Cardiac septum (tissue), 1 donor: ENCODE measurements around the gene EVI2A. TPM values are rescaled to one million over a fixed set of nuclear protein-coding genes. Genes with fewer than 3 reads are reported as not detected.
"Not testable (repeated sequence)": the region's sequence is repeated elsewhere in the genome, so short reads cannot be mapped to it uniquely, and the experiment has no call there.

Experiments used
- DNase-seq: peaks from one replicate; pipeline ENCODE4 v3.0.0-alpha.2; 2020; ENCODE audit warnings: low spot score
- intact Hi-C: fragments of 100-400 bp; cut with DNase I; formaldehyde crosslinking; loops from one replicate; pipeline ENCODE4 v1.14.0; 2022
- long read RNA-seq: library from polyadenylated mRNA; unstranded; transcript quantifications from one replicate; pipeline ENCODE4 v2.0.0, GENCODE V29; 2021
- total RNA-seq: library from RNA; stranded (reverse); fragmentation: NEBNext Ultra II Directional; extraction: Animal tissue kit (Norgen Biotek cat#: 25700); gene quantifications from one replicate; pipeline ENCODE4 v1.2.1, GENCODE V29; 2021
- donor health status: DM: no; HTN: no; CAD: no.

EVI2A gene, protein sequence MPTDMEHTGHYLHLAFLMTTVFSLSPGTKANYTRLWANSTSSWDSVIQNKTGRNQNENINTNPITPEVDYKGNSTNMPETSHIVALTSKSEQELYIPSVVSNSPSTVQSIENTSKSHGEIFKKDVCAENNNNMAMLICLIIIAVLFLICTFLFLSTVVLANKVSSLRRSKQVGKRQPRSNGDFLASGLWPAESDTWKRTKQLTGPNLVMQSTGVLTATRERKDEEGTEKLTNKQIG
- 2.2 TPM for total RNA-seq
- long read RNA-seq: 0 reads

GRCh38 chr17:31321481-31321880 is at the start of gene EVI2A:
TSS of gene EVI2A (minus strand) at chr17:31321622. CDS start at chr17:31319013, 2,609 bp downstream.
- intact Hi-C loops: no loop called here
- no peak for DNase-seq

DNA sequence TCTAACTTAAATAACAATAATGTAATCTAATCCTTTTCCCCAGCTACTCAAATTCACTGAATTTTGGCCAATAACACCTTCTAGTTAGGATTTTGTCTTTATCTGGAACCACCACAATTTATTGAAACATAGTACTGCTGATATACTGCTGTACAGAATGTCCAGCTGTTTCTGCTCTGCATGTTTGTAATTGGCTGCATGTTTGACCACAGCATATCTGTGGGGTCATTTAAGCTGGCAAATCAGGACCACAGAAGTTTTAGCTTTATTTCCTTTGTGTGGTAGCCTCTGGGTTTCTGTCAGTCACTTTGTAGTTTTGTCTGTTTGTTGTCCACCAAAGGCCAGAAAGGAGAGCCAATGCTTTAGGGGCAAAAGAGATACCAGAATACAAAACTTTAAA is 47.8 kb upstream of the EVI2A start:
- intact Hi-C loops: no loop called here
- DNase-seq: no peak

GRCh38 chr17:31366088-31366487 is 44.7 kb upstream of the EVI2A start:
- intact Hi-C loops: no loop called here
- no peak for DNase-seq

GRCh38 chr17:31364012-31364411 is 42.6 kb upstream of the EVI2A start:
- intact Hi-C loops: no loop called here
- no peak for DNase-seq

DNA sequence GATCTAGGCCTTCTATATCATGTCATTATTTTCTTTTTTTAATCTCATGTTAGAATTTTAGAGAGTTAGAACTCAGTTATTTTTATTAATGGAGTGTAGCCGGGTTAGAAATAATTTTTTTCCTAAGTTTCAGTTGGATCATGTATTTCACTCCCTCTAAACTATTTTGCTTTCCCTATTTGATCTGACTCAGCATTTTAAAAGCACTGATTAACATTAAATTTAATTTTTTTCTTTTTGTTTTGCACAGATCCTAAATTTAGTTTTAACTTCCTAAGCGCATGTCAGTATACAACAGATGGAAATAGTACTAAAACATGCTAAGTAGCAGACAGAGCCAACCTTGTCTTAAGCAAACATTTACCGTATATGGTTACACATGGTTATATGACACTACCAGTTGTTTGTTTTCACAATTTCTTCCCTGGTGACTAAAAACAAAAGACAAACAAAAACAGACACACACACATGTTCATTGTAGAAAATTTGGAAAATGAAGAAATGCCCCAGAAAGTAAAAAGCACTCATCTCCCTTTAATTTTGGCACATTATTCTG is 36.5 kb upstream of the EVI2A start:
- DNase-seq: no peak
- intact Hi-C loops: no loop called here

- DNase-seq: no peak
- intact Hi-C loops: no loop called here
These were observed 35.7 kb upstream of the EVI2A start for GRCh38 chr17:31357091-31357490.

DNA sequence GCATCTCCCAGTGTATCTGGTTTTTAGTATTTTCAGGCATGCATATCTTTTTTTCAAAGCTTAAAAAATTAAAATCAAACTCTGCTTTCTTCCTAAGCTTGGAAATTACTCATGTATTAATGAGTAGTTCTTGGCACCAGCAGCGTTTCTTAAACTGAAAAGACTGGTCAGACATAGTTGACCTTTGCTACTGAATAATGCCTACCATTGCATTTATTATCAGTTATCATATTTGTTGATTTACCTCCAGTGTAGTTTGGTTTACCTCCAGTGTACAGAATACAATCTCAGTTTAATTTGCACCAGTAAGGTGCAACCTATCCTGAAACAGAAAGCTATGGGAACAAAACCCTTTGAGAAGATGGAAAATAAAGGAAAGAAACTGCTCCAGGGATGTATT is 34.5 kb upstream of the EVI2A start:
- no peak for DNase-seq
- intact Hi-C loops: no loop called here

GRCh38 chr17:31349454-31349853 is 28.0 kb upstream of the EVI2A start:
- intact Hi-C loops: no loop called here
- DNase-seq: no peak

DNA sequence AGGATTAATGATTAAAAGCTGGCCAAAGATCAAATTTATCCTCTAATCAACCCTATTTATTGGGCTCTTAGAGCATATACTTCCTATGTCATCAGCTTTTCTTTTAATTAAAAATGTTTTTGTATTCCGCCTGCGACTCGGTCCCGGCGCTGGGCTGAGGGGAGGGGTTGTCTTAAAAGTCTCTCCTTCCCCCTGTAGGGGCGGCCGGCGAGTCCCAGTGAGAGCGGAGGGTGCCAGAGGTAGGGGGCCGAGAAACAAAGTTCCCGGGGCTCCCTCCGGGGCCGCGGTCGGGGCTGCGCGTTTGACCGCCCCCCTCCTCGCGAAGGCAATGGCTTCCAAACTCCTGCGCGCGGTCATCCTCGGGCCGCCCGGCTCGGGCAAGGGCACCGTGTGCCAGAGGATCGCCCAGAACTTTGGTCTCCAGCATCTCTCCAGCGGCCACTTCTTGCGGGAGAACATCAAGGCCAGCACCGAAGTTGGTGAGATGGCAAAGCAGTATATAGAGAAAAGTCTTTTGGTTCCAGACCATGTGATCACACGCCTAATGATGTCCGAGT is 23.8 kb upstream of the EVI2A start:
- DNase-seq: not testable (repeated sequence)

DNA sequence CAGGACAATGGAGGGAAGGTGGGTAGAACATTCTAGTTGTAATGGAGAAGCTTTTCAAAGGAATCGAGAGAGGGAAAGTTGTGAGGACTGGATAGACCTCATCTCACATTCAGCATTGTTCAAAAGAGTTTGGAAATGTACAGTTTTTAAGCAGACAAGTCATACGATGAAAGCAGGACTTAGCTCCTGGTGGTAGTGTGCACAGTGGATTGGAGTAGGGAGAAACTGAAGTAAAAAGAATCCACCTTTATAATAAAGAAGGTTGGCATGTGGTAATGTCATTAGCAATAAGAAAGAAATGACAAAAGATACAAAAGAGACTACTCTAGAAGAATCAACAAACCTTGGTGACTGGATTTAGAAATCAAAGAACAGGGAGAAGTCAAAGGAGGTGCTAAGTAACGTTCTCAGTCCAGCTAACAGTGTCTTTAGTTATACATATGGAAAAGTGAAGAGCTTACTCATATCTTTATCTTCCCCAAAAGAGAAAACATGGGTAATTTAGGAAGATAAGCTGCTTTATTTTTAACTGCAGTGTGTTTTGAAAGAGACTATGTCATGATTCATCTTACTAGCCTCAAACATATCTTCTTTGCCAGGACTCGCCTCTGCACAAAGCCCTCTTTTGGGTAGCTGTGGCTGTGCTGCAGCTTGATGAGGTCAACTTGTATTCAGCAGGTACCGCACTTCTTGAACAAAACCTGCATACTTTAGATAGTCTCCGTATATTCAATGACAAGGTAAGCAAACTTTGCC is 18.7 kb upstream of the EVI2A start:
- no peak for DNase-seq
- intact Hi-C loops: no loop called here

More for the DNA sequence above, 23.8 kb upstream of the EVI2A start:
- intact Hi-C loops: not testable (repeated sequence)

GRCh38 chr17:31329221-31329620 is 7.8 kb upstream of the EVI2A start:
- DNase-seq: no peak
- intact Hi-C loops: no loop called here

DNA sequence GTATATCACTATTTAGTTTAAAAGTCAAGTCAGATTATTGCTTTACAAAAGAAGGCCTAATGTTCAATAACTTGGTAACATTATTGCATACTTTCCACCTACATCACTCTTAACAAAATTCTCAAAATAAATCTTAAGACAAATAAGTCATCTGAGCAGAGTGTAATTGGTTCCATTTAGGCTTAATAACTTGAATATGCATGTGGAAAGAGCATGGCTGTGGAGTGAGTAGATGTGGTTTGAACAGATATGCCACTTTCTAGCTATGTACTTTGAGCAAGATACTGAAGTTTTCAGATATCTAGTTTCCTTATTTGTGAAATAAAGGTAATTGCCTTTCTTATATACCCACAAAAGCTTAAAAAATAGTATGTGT is 6.7 kb upstream of the EVI2A start:
- intact Hi-C loops: no loop called here

DNA sequence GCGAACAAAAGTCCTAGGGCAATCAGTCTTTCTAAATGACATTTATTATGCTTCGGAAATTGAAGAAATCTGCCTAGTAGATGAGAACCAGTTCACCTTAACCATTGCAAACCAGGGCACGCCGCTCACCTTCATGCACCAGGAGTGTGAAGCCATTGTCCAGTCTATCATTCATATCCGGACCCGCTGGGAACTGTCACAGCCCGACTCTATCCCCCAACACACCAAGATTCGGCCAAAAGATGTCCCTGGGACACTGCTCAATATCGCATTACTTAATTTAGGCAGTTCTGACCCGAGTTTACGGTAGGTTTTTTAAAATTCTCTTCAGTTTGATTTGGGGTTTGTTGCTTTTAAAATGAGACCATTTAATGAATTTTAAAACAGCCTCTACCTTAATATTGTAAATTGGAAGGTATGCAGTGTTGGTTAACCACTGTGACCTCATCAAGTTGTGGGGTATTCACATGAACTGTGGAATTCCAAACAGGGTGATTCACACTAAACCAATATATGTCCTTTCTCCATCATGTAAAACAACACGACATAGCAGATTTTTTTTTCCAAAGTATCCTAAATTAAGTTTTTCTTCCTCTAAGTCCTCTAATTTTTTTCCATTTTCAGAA is 6.2 kb upstream of the EVI2A start:
- intact Hi-C loops: no loop called here
- no peak for DNase-seq

More for the DNA sequence above, 6.7 kb upstream of the EVI2A start:
- DNase-seq: no peak

DNA sequence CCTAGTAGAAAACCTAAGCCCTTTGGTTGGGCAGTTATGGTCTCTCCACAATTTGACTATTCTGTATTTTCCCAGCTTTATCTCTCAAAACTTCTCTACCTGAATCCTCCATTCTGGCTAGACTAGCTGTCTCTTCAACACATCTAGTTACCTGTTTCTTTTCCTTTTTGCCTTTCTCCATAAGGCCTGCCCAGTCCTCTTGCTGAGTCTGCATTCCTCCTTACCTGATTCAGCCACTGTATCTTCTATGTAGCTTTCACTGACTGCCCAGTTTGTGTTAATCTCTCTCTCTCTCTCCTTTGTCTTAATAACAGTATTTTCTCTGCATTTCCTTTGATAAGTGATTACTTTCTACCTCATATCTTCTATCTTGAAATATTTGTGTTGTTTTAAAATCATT is 2.1 kb upstream of the EVI2A start:
- no peak for DNase-seq
- intact Hi-C loops: no loop called here

DNA sequence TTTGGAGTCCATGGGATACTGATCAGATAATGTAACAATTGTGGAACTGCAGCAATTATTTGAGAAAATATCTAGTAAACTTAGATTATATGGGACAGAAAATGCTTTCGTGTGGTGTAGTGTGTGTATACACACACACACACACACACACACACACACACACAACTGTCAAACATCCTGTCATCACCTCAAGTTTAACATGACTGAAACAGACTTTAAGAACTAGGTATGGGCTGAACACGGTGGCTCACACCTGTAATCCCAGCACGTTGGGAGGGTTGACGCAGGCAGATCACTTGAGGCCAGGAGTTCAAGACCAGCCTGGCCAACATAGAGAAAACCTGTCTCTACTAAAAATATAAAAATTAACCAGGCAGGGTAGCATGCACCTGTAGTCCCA is 544 bp upstream of the EVI2A start:
- intact Hi-C loops: no loop called here
- no peak for DNase-seq

DNA sequence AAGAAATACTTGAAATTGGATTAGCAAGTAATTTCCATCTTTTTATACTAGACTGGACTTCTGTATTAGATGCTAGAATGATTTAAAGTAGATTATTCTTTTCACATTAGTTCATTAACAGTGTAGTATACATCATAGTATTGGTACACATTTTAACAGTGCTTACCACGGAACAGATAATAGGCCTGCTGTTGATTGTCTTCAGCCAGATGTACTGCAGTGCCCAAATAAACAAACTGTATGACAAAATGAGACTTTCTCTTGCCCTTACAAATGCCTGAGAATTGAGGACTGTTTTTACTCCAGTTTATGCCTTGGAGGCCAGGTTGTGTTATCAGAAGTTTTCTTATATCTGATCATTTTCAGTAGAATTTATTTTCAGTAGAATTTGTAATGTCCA is 631 bp downstream of the EVI2A start:
- DNase-seq: no peak
- intact Hi-C loops: no loop called here

DNA sequence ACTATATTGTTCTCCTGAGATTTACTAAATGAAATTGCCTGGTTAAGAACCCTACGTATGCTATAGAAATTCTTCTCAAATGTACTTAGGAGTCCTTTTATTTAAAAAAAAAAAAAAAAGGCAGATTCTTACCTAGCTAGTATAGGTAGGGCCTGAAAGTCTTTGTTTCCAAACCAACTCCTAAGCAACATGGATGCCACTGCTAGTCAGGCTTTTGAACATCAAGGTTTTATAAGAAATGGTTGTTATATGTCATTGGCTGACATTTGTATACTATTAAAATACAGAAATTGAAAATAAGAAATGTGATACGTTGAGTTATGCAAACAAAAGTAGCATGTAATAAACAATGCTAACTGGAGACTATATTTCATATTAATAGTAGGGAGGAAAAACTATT is 1.2 kb downstream of the EVI2A start:
- intact Hi-C loops: no loop called here

DNA sequence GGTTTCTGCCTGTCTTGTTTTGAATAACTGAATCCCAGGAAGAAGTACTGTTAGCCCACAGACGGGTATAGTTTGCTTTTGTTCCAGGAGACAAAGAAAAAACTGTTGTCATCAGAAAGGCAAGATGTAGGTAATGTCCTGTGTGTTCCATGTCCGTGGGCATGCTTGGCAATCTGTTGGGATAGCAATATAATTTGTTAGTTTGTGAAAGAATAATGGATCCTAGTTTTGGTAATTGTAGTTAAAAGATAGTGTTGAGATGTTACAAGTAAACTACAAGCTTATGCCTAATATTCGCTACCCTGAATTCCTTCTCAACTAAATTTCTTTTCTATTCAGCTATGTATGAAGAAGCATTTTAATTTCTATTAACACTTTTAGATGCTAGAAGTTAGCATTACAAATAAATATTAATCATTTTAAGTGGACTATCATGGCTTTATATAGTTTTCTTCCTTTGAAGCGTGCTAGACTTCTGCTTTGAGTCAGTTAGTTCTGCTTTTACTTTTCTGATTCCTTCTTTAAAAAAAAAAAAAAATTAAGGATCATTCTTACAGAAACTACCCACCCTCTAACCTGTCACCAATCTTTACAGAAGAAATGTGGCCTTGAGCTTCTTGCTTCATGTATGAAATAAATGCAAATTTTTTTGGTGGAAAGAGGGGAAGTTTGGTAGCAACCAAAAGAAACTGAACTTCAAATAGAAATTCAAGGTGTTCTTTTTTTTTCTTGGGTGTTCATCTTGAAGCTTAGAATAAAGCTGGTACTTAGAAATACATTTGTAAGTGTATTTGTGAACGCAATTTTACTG is 2.4 kb downstream of the EVI2A start:
- no peak for DNase-seq
- intact Hi-C loops: no loop called here

More for the DNA sequence above, 1.2 kb downstream of the EVI2A start:
- DNase-seq: no peak

GRCh38 chr17:31318298-31318801 is 3.1 kb downstream of the EVI2A start:
- no peak for DNase-seq
- intact Hi-C loops: no loop called here
